Germinal center (tissue), 1 donor: ENCODE data around the gene H19.

Experiments used
- DNase-seq: peaks from one replicate; pipeline ENCODE4 v3.0.0; 2012; ENCODE audit warnings: mixed read lengths, low spot score

The H19 gene

DNA sequence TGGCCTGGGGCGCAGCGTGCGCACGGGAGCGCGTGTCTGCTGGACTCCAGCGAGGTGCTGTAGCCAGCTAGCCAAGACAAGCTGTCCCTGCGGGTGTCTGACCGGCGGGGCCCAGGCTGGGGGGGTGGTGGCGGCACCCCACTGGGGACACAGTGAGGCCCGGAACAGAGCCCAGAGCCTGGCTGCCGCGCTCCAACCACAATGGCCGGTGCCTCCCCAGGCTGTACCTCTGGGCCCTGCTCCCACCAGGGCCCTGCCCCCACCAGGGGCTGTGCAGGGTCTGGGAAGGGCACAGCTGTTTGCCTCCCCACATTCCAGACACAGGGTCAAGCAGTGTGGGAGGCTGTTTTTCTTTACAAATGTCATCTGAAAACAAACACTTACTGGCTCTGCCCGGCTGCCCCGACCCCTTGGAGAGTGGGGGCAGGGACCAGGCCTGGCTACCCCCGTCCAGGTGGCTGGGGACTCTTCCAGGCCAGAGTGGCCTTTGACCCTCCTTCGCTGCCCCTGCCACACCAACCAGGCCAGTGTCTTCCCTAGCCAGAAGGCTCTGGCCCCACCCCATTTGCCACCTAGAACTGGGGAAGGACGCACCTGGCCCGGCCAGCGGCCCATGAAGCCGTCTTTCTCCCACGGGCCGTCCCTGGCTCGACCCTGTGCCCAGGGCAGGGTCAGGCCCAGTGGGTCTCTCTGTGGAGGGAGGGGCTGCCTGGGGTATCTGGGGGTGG is 14.6 kb downstream of the H19 start:
- DNase-seq, result no peak

- no peak for DNase-seq
Observed at GRCh38 chr11:1979607-1980006, 18.0 kb downstream of the H19 start.

GRCh38 chr11:1978720-1979473 is 18.7 kb downstream of the H19 start:
- DNase-seq, result no peak

GRCh38 chr11:1975185-1975584 is 22.5 kb downstream of the H19 start:
- no peak for DNase-seq

GRCh38 chr11:1970956-1971355 is 26.7 kb downstream of the H19 start:
- no peak for DNase-seq

GRCh38 chr11:1969776-1970175 is 27.9 kb downstream of the H19 start:
- DNase-seq, result no peak

DNA sequence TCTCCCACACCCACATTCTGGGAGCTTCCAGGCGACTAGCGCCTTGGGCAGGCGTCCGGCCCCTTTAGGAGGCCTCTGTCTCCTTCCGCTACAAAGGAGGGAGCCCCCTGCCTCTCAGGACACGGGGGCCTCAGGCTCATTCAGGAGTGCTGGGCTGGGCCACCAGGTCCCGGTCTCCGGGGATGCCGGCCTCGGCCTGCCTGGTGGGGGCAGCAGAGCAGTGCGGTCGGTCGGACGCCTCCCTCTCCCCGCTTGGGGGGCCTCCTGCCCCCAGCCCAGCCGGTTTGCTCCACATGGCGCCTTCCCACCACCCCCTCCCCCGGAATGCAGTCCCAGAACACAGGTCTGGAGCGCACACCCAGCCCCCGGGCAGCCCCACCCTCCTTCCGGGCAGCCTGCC is 28.6 kb downstream of the H19 start:
- no peak for DNase-seq

- DNase-seq, result no peak
Observed at GRCh38 chr11:1968454-1969002, 29.1 kb downstream of the H19 start.

DNA sequence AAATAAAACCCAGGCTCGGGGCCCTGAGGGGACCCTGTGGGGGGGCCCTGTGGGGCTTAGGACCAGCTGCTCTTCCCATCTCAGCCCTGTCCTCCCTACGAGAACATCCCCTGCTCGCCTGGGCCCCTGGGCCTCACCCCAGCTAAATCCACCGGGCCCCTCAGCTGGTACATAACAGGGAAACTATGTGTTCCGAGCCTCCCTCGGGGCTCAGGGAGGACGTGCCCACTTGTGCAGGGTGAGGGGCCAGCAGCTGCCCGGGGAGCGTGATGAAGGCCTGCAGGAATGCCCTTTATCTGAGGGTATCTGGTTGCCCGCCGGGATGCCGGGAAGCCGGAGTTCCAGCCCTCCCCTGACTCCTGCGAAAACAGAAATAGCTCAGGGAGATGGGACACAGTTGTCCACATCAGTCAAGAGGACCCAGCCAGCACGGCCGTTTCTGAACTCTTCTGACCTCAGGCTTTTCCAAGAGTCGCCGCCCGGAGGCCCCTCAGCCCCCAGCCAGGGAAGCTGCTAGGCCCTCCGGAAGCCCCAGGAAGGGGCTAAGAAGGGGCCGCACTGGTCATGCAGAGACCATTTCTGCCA is 29.9 kb downstream of the H19 start:
- no peak for DNase-seq

DNA sequence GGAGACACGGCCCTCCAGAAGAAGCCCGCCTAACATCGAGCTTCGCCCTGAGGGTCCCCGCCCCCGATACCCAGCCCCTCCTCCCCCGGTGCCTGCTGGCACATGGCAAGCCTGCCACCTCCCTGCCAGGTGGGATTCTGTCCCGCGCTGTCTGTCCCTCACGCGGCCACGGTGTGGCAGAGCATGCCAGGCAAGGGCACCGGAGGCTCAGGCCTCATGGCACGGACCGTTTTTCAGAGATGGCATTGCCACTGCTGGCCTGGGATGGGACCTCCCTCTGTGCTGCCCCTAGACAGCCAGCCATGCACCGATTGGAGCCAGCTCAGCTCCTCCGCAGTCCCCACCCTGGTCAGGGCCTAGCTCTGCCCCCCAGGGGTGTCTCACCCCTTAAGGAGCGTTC is 31.1 kb downstream of the H19 start:
- DNase-seq, result no peak

DNA sequence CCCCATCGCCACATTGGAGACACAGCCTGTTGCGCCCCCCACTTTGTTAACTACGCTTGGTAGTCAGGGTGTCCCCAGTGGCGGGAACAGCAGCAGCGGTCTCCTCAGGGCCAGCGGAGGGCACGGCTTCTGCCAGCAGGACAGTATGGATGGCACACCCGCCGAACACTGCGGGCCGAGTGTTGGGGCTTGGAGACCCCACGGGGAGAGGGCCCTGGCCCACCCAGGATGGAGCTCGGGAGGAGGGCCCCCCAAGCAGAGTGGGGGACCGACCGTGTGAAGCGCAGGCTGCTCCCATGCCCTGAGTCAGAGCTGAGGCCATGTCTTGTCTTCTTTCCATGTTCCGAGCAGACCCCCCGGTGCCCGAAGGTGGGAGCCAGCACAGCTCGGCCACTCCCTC is 32.7 kb downstream of the H19 start:
- DNase-seq, result no peak

DNA sequence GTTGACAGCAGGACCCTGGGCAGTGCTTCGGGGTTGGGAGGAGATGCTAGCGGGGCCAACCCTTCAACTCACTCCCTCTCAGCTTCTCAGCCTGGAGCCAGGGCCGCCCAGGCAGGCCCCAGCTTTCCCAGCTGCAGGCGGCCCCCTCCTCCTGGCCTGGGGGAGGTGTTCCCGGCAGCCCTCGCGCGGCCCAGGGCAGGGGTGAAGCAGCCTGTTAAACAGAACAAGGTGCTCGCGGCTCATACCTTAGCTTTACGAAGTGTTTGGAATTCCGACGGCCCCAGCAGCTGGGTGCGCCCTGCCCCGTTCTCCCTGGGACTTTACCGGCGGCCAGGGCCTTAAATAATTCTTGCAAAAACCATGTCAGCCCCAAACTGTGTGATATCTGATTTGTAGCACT is 33.3 kb downstream of the H19 start:
- DNase-seq, result no peak

DNA sequence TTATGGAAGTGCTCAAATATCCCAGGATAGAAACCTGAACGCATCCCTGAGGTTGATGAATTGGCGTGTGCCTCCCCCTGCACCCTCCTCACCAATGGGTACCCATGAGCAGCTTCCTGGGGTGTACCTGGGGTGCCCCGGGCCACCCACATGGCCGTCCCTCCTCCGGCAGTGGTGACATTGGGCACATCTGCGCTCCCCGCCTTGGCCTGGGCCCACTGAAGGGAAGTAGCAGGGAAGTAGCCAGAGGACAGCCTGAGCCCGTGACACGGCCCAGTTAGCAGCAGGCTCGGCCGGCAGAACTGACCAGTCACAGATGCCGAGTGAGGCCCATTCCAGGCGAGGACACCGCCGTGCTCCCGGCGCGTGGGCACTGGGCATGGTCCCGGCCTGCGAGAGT is 33.8 kb downstream of the H19 start:
- no peak for DNase-seq

GRCh38 chr11:1959786-1960185 is 37.9 kb downstream of the H19 start:
- no peak for DNase-seq

DNA sequence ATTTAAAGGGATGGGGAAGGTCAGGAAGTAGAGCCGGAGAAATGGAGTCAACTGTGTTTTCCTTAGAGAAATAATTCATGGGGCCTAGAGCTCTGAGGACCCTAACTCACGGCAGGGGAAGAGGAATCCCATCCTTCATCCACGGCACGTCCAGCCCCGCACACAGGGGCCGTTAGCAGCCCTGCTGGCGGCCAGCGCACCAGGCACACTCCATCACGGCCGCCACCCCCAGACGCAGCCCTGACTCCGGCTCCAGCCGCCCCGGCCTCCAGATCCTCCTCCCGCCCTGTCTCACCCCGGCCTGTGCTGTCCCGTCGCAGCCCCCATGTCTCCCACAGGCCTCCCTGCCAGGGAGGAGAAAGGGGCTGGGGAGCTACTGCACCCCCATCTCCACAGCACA is 39.3 kb downstream of the H19 start:
- no peak for DNase-seq

DNA sequence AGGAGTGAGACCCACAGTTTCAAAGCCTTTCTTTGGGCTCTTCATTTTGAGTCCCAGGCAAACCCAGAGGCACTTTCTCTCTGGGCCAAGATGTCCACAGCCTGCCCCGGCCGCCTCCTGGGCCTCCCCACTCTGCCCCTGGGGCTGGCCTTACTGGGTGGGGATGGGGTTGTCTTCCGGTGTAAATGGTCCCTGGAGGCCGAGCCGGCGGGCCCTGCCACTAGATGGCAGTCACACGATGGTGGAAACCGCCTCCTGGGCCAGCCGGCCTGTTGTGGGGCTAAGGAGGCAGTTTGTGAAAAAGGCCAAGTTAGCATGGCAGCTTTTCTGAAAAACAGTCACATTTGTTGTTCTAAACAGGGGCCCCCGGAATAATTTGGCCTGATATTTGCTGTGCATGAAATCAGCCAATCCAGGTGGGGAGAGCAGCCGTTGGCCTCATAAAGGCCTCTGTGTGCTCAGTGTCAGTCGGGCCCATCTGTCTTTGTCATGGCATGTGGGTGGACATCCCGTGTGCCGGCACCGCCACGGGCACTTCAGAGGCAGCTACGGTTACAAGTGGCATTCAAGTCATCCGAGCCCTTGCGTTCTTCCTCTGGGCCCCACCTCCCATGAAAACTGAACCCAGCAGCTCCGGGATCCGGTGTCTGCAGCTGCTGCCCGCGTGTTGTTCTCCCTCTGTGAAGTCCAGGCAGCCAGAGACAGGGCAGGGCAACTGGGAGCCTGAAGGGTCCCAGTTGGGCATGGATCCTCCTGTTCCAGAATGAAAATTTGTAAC is 44.0 kb downstream of the H19 start:
- no peak for DNase-seq

DNA sequence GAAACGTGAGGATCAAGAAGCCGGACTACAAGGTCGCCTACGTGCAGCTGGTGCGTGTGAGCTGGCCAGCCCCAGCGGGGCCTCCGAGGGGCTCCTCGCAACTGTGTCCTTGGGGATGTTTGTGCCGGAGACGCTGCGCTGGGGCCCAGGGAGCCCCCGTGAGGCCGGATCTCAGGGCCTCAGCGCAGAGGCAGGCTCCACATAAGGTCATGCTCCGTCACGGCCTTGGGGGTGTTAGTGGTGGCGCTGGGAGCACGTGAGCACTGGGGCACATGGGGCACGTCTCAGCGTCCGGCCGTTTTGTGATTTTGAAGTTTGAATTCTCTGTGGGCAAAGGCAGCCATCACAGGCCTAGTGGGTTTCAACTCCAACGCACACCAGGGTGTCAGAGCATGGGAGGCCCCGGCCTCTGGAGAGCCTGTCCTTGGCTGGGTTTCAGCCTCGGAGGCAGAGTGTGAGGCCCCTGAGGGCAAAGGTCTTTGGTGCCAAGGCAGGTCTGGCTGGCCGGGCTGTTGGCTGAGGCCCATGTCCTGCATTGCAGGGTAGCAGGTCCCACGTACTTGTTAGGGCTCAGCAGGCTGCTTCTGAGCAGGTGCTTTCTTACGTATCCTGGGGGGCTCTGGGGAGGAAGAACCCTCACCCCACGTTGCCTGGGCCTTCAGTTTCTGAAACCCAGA is 44.7 kb downstream of the H19 start:
- no peak for DNase-seq

DNA sequence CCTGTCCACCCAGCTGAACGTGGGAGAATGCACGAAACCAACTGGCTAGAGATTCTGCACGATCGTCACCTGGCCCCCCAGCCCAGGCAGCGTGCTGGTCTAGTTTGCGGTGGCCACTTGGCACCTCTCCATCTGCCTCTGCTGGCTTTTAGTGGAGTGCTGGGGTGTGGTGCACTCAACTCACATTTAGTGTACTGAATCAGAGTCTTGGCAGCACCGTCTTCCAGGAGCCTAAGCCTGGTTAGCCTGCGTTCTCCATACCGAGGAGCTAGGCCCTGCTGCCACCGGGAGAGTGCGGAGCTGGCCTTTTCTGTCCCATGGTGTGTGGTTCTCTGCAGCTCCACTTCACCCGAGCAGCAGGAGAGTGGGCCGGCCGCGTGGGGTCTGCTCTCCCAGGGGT is 47.7 kb downstream of the H19 start:
- DNase-seq, result no peak

DNA sequence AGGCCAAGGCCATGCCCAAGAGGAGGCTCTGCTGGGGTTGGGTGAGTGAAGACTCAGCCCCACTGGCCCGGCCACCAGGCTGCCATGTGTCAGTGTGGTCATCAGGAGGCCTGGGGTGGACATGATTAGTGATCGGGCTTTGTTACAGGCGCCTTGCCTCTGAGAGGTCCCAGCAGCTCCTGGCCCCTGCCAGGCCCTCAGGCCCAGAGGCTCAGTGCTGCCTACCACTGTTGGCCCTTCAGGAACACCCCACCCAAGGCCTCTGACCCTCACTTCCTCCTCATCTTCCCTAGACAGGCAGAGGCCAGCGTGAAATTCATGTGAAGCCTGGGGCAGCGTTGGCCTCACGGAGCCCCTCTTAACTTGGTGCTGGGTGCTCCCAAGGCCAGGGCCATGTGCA is 48.3 kb downstream of the H19 start:
- DNase-seq, result no peak

GRCh38 chr11:1948389-1948788 is 49.3 kb downstream of the H19 start:
- no peak for DNase-seq

- DNase-seq, result no peak
Observed at GRCh38 chr11:1947592-1948237, 49.9 kb downstream of the H19 start.
